ENCODE results near the gene ING3. TPM values are rescaled to one million over a fixed set of nuclear protein-coding genes. Genes with fewer than 3 reads are reported as not detected.

ING3 gene
- total and polyA plus RNA-seq, 9 of the 15 experiments (the other 6 are each of a cell fraction or from before 2014, with no cell fraction given) = 22.8 to 233 (median 50.4) TPM

- in situ Hi-C loops (cut with MboI) = no loop called here
- BruUV-seq (replicated peaks) = no TSS peak
- no peaks in the 10 kb centered on the region for H3K79me2 ChIP-seq (ENCODE audit: control insufficient read depth, insufficient read depth, low read length)
- FAIRE-seq (no peak), DNase-seq (ENCODE audit: extremely low read depth in 1 of 4, low spot score in 3 of 4) (no peak), ATAC-seq (no peak)
- H3K4me1 ChIP-seq (replicated peaks in 1 of 2; ENCODE audit: control insufficient read depth in 2 of 2, insufficient read depth in 2 of 2, low read length in 2 of 2) = no peaks in the 10 kb centered on the region
- no peak overlapping the region for H2AFZ ChIP-seq (ENCODE audit: low read depth, low read length)
- POLR2A ChIA-PET = interaction anchor here (1.2 to 2.1 kb wide), 2 partner anchors 12 to 31 kb away, joined by 4 to 9 read pairs; partner anchors contain the start of gene ING3
- H3K27ac ChIP-seq (ENCODE audit: extremely low read depth, low read depth, low read length) = no peak overlapping the region
- no peak overlapping the region for H3K9ac ChIP-seq (ENCODE audit: insufficient read depth in 1 of 2, low read depth in 2 of 2, low read length in 2 of 2)
- no peaks in the 10 kb centered on the region for H4K20me1 ChIP-seq (replicated peaks; ENCODE audit: control insufficient read depth, insufficient read depth, low read length)
- no peak overlapping the region for H3K4me3 ChIP-seq
- no peaks in the 10 kb centered on the region for H3K36me3 ChIP-seq (ENCODE audit: control insufficient read depth, insufficient read depth, low read length)
- intact Hi-C loops (cut with micrococcal nuclease) = no loop called here
- H3K9me1 ChIP-seq (ENCODE audit: control insufficient read depth, insufficient read depth, low read length) = no peaks in the 10 kb centered on the region
- no peak overlapping the region for H3K4me2 ChIP-seq (ENCODE audit: insufficient read depth, low read length)
- no peaks in the 10 kb centered on the region; a peak in 2 of 5 replicates for H3K27me3 ChIP-seq (ENCODE audit: control insufficient read depth in 2 of 2, insufficient read depth in 2 of 2, low read length in 2 of 2)
- CTCF ChIA-PET (ENCODE audit: low intra/inter-chr PET ratio) = no interaction called here
- TF ChIP-seq PHB2 (IDR thresholded peaks at IDR 0.05; ENCODE audit: low read depth) (no peak), MYBL2 (IDR thresholded peaks at IDR 0.05; ENCODE audit: low read depth) (no peak), MYBL2 (CRISPR knock-in tag; IDR thresholded peaks at IDR 0.05; ENCODE audit: borderline replicate concordance) (no peak), ZKSCAN8 (CRISPR knock-in tag; IDR thresholded peaks at IDR 0.05) (no peak), PML (IDR thresholded peaks at IDR 0.05; ENCODE audit: low read length) (no peak), SOX6 (IDR thresholded peaks at IDR 0.05) (no peak), BACH1 (tag; IDR thresholded peaks at IDR 0.05) (no peak), ARNT (IDR thresholded peaks at IDR 0.05) (no peak), MBD2 (IDR thresholded peaks at IDR 0.05; ENCODE audit: borderline replicate concordance, low read depth) (no peak), PBX2 (CRISPR knock-in tag; IDR thresholded peaks at IDR 0.05; ENCODE audit: low read depth) (no peak), PBX2 (tag; conservative IDR thresholded peaks at IDR 0.05; ENCODE audit: low read depth) (no peak), MYNN (IDR thresholded peaks at IDR 0.05) (no peak), MYNN (CRISPR knock-in tag; IDR thresholded peaks at IDR 0.05) (no peak), PTTG1 (tag; IDR thresholded peaks at IDR 0.05; ENCODE audit: low read depth) (no peak), BCL6 (CRISPR knock-in tag; IDR thresholded peaks at IDR 0.05) (no peak), NCOA2 (IDR thresholded peaks at IDR 0.05; ENCODE audit: partially characterized antibody in 2 of 2) (no peak), TRIM25 (IDR thresholded peaks at IDR 0.05; ENCODE audit: borderline replicate concordance) (no peak), PHF20 (IDR thresholded peaks at IDR 0.05; ENCODE audit: partially characterized antibody) (no peak), STAT5A (IDR thresholded peaks at IDR 0.05; ENCODE audit: borderline replicate concordance, low read length) (no peak)
- H3K9me3 ChIP-seq (replicated peaks; ENCODE audit: control insufficient read depth, insufficient read depth, low read depth, low read length) = no peaks in the 10 kb centered on the region
Measured at GRCh38 chr7:120919466-120919865, 31.1 kb upstream of the ING3 start.
